Sigmoid colon (tissue), 4 donors: ENCODE measurements around the gene CCDC80.

Source experiments
- CTCF ChIP-seq, 4 experiments: fragments of 450-650 bp in 3 of 4; fragments of 200-600 bp in 1 of 4; IDR thresholded peaks; one replicate each; pipeline ENCODE4 v1.5.1; 2016 to 2019; ENCODE audit warnings: antibody characterized with exemption in 4 of 4, mild to moderate bottlenecking in 3 of 4, moderate library complexity in 2 of 4
- EP300 ChIP-seq, 4 donors: sonication (generic); formaldehyde crosslinking; IDR thresholded peaks; one replicate each; pipeline ENCODE4 v1.6.1; 2017; ENCODE audit warnings: antibody characterized with exemption in 4 of 4
- POLR2A ChIP-seq, 2 donors: fragments of 450-650 bp; IDR thresholded peaks; one replicate each; pipeline ENCODE4 v1.6.1; 2016; ENCODE audit warnings: antibody characterized with exemption in 2 of 2, mild to moderate bottlenecking in 2 of 2, moderate library complexity in 2 of 2
- POLR2AphosphoS5 ChIP-seq, 4 donors: sonication (generic); formaldehyde crosslinking; IDR thresholded peaks; one replicate each; pipeline ENCODE4 v1.6.1; 2017; ENCODE audit warnings: antibody characterized with exemption in 4 of 4

DNA sequence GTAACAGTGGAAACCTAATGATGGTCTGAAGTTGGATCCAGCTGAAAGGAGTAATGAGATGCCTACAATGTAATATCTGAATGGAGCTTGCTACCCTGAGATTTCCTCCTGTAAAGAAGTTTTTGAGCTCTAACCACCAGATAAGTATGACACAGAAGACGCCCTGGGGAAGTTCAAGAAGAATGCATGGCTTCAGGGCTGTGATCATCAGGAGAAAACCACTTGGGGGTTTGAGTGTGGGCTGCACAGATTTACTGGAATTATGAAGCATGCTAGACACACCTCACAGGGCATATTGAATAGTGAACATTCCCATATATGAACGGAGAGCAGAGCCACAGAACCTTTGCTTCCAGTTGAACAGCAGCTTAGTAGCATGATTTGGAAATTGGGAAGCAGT, 10.6 kb upstream of the CCDC80 start:
- no peak for TF ChIP-seq POLR2A (IDR thresholded peaks at IDR 0.05)
- TF ChIP-seq CTCF (IDR thresholded peaks at IDR 0.05): no peak
- TF ChIP-seq POLR2AphosphoS5 (IDR thresholded peaks at IDR 0.05): no peak
- no peak for TF ChIP-seq EP300 (IDR thresholded peaks at IDR 0.05)
